SK-N-SH (cell line): Measurements from ENCODE around the gene LRCH4.

Source experiments
- CTCF ChIP-seq: fragments of 200-600 bp; sonication (generic); IDR thresholded peaks from 2 replicates; pipeline ENCODE4 v1.6.1; 2017; ENCODE audit warnings: antibody characterized with exemption, mild to moderate bottlenecking, moderate library complexity
- FOXM1 ChIP-seq: IDR thresholded peaks from 2 replicates; pipeline ENCODE4 v1.4.0; 2012; ENCODE audit warnings: low read depth, mild to moderate bottlenecking
- RAD21 ChIP-seq: IDR thresholded peaks from 2 replicates; pipeline ENCODE4 v1.6.1; 2012; ENCODE audit warnings: mild to moderate bottlenecking, low read length

GRCh38 chr7:100575206-100575631 is 10.7 kb downstream of the LRCH4 start:
- TF ChIP-seq CTCF: no peak
- no peak for TF ChIP-seq FOXM1
- no peak for TF ChIP-seq RAD21
